ENCODE measurements around the gene CEP85L. TPM values are rescaled to one million over a fixed set of nuclear protein-coding genes. Genes with fewer than 3 reads are reported as not detected.
A peak's percentile ranks its signal among the peaks of the same experiment; 100 is the strongest.

Gene CEP85L
- total RNA-seq, 3 donors from 2014 or later (not counting 1 experiment from before 2014, with no cell fraction given), result 75.0 to 85.2 (median 82.0) TPM

DNA sequence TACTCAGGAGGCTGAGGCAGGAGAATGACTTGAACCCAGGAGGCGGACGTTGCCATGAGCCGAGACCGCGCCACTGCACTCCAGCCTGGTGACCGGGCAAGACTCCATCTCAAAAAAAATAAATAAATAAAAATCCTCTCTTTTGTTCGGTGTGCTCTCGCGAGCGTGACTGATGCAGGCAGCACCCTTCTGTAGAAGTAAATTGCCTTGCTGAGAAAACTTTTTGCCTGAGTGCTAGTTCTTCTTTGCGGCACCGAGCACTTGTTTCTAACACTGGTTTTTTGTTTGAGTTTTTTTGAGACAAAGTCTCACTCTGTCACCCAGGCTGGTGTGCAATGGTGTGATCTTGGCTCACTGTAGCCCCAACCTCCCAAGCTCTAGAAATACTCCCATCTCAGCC, 72.8 kb downstream of the CEP85L start:
- intact Hi-C loops (cut with micrococcal nuclease), result no loop called here
- H3K36me3 ChIP-seq (ENCODE audit: control insufficient read depth, insufficient read depth, low read length), result peaks cover 9% of the 10 kb centered on the region
- H3K27me3 Mint-ChIP-seq (ENCODE audit: low read depth in 2 of 2), result no peaks in the 10 kb centered on the region
- H3K4me3 ChIP-seq (ENCODE audit: low read length), result no peak overlapping the region
- H3K9me3 Mint-ChIP-seq, result peaks cover 9 to 17% of the 10 kb centered on the region in 2 donors
- 97% methylated on average over 12 of the region's 12 CpGs for WGBS (ENCODE audit: insufficient coverage)
- no peak overlapping the region for H3K27ac Mint-ChIP-seq
- no peak overlapping the region for H3K4me3 Mint-ChIP-seq
- DNase-seq, result no peak
- peaks cover 5% of the 10 kb centered on the region for H3K4me1 ChIP-seq (ENCODE audit: control insufficient read depth, insufficient read depth, low read length)
- no peak for ATAC-seq
- H3K36me3 Mint-ChIP-seq, result peaks cover 32% of the 10 kb centered on the region
- peaks cover 17 to 37% of the 10 kb centered on the region in 2 donors for H3K4me1 Mint-ChIP-seq
- no peak overlapping the region for H3K27ac ChIP-seq (ENCODE audit: low read length)
- H3K27me3 ChIP-seq (ENCODE audit: control insufficient read depth, insufficient read depth, low read length), result no peaks in the 10 kb centered on the region
- TF ChIP-seq, protein P1, sequence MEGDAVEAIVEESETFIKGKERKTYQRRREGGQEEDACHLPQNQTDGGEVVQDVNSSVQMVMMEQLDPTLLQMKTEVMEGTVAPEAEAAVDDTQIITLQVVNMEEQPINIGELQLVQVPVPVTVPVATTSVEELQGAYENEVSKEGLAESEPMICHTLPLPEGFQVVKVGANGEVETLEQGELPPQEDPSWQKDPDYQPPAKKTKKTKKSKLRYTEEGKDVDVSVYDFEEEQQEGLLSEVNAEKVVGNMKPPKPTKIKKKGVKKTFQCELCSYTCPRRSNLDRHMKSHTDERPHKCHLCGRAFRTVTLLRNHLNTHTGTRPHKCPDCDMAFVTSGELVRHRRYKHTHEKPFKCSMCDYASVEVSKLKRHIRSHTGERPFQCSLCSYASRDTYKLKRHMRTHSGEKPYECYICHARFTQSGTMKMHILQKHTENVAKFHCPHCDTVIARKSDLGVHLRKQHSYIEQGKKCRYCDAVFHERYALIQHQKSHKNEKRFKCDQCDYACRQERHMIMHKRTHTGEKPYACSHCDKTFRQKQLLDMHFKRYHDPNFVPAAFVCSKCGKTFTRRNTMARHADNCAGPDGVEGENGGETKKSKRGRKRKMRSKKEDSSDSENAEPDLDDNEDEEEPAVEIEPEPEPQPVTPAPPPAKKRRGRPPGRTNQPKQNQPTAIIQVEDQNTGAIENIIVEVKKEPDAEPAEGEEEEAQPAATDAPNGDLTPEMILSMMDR (IDR thresholded peaks at IDR 0.05), result no peak
- peaks cover 32% of the 10 kb centered on the region for H3K9me3 ChIP-seq (ENCODE audit: control insufficient read depth, insufficient read depth, low read length)

DNA sequence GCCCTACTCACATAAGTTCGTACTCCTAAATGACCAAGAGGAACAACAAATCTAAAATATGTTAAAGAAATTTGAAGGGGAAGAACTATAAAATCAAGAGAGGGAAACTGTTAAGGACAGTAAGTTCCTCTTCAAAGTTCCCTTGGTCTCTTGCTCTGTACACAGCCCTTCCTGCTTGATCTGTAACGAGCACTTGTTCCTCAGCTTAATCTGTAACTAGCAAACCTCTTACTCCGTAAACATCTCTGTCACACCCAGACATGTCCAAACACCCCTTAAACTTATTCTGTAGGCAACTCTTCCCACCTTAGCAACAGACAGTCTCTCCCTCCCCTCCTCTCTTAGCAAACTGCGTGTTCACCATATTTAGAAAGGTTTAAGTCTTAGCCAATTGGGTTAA, 73.4 kb downstream of the CEP85L start:
- peaks cover 5% of the 10 kb centered on the region for H3K4me1 ChIP-seq (ENCODE audit: control insufficient read depth, insufficient read depth, low read length)
- H3K36me3 ChIP-seq (ENCODE audit: control insufficient read depth, insufficient read depth, low read length), result peaks cover 9% of the 10 kb centered on the region
- intact Hi-C loops (cut with micrococcal nuclease), result no loop called here

GRCh38 chr6:118574051-118574865, 77.1 kb downstream of the CEP85L start:
- TF ChIP-seq, protein P1 (IDR thresholded peaks at IDR 0.05), result no peak
- Histone ChIP-seq H3K9me3 (ENCODE audit: control insufficient read depth, insufficient read depth, low read length) (peaks cover 25% of the 10 kb centered on the region), H3K27ac (ENCODE audit: low read length) (no peak overlapping the region), H3K4me1 (ENCODE audit: control insufficient read depth, insufficient read depth, low read length) (no peaks in the 10 kb centered on the region), H3K27me3 (ENCODE audit: control insufficient read depth, insufficient read depth, low read length) (no peaks in the 10 kb centered on the region), H3K36me3 (ENCODE audit: control insufficient read depth, insufficient read depth, low read length) (peaks cover 9% of the 10 kb centered on the region), H3K4me3 (ENCODE audit: low read length) (no peak overlapping the region)
- Mint-ChIP-seq H3K4me1 (peaks cover 0 to 24% of the 10 kb centered on the region in 2 donors), H3K36me3 (peaks cover 24% of the 10 kb centered on the region), H3K27me3 (ENCODE audit: low read depth in 2 of 2) (no peaks in the 10 kb centered on the region), H3K4me3 (no peak overlapping the region), H3K9me3 (peaks cover 9 to 20% of the 10 kb centered on the region in 2 donors), H3K27ac (peak overlapping the region; percentile 3 to 55)
- WGBS (ENCODE audit: insufficient coverage), result 98% methylated on average over 13 of the region's 13 CpGs
- ATAC-seq, result no peak
- intact Hi-C loops (cut with micrococcal nuclease), result no loop called here
- no peak for DNase-seq

More for the DNA sequence above, 73.4 kb downstream of the CEP85L start:
- TF ChIP-seq, protein P1 (IDR thresholded peaks at IDR 0.05), result no peak
- H3K27ac ChIP-seq (ENCODE audit: low read length), result no peak overlapping the region
- DNase-seq, result no peak
- Mint-ChIP-seq H3K27me3 (ENCODE audit: low read depth in 2 of 2) (no peaks in the 10 kb centered on the region), H3K36me3 (peaks cover 32% of the 10 kb centered on the region), H3K27ac (peak overlapping the region in 1 of 2 donors; percentile 35), H3K9me3 (peaks cover 9 to 20% of the 10 kb centered on the region in 2 donors), H3K4me1 (peaks cover 17 to 37% of the 10 kb centered on the region in 2 donors), H3K4me3 (no peak overlapping the region)
- peaks cover 32% of the 10 kb centered on the region for H3K9me3 ChIP-seq (ENCODE audit: control insufficient read depth, insufficient read depth, low read length)
- WGBS (ENCODE audit: insufficient coverage), result 67% methylated on average over 3 of the region's 4 CpGs
- no peak overlapping the region for H3K4me3 ChIP-seq (ENCODE audit: low read length)
- no peaks in the 10 kb centered on the region for H3K27me3 ChIP-seq (ENCODE audit: control insufficient read depth, insufficient read depth, low read length)
- no peak for ATAC-seq
